CD1c-positive myeloid dendritic cell (primary cell): ENCODE data around the gene TENT5A.
A peak's percentile ranks its signal among the peaks of the same experiment; 100 is the strongest.
"Not testable (repeated sequence)": the region's sequence is repeated elsewhere in the genome, so short reads cannot be mapped to it uniquely, and the experiment has no call there.

Experiments used
- DNase-seq: peaks from one replicate; pipeline ENCODE4 v3.0.0-alpha.2; 2016; ENCODE audit errors: extremely low spot score

Gene TENT5A

DNA sequence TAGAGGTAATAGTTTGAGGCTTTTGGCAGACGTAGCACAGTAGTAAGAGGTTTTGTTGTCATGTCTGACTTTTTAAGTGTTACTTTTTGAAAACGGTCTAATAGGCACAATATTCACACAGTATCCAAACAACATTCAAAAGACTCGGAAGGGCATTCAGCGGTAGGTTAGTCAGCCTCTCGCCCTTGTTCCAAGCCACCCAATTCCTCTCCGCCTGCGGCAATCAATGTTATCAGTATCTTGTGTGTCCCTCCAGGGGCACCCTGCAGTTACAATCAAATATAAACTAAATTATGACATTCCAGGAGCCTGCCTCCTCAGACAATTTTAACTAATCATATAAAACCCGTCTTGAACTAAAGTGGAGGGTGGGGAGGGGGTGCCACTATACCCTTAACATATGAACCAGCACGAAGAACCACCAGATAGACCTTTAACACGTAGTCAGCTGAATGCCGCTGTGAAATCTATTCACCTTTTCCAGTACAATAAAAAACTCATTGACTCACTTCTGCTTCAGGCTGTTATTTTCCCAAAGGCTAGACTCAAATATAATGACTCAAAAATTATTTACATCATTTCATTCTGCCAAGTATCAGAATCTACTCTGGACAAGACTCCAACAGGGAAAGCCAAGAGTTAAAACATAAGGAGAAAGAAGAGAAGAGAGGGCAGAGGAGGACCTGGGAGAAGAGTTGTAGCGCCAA, 1.6 kb downstream of the TENT5A start:
- peak; percentile 9 for DNase-seq

DNA sequence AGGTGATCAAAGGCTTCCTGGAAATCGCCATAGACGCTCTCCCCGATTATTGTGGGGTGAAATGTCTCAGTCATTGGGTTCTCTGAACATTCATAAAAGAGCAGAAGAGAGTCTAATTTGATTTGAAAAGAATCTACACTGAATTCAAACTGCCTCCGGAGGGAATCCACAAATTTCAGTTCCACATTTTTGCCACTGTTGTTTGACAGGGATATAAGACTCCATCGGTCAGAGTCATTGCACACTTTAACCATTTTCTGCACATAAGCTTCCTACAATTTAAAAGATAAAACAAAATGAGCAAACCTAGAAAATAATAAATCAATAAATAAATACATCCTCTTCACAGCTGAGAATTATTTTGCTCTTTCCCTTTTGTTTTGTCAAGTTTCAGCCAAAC, 2.3 kb downstream of the TENT5A start:
- DNase-seq: peak; percentile 56

GRCh38 chr6:81749707-81750106, 2.8 kb downstream of the TENT5A start:
- peak; percentile 29 for DNase-seq

- DNase-seq: peak; percentile 29
These were observed 3.5 kb downstream of the TENT5A start for GRCh38 chr6:81748994-81749393.

GRCh38 chr6:81747327-81747726, 5.2 kb downstream of the TENT5A start:
- DNase-seq: no peak

DNA sequence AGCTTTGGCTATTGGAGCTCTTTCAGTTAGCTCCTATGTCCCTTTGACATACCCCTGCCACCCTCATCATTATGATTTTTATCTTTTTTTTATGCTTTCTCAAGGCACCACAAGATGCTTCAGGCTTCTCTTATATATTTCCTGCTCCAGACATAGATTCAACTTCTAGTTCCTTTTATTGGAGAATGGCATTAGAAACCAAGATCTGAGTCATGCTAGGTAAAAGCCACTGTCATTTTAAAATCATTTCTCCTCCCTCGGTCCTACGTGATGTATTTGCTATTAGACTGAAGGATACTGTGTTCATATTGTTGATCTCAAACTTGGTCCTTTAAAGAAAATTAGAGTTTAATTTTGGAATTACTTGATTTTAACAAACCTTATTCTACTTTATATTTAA, 8.3 kb downstream of the TENT5A start:
- peak; percentile 53 for DNase-seq

GRCh38 chr6:81743649-81744048, 8.8 kb downstream of the TENT5A start:
- no peak for DNase-seq

GRCh38 chr6:81741689-81742088, 10.8 kb downstream of the TENT5A start:
- no peak for DNase-seq

DNA sequence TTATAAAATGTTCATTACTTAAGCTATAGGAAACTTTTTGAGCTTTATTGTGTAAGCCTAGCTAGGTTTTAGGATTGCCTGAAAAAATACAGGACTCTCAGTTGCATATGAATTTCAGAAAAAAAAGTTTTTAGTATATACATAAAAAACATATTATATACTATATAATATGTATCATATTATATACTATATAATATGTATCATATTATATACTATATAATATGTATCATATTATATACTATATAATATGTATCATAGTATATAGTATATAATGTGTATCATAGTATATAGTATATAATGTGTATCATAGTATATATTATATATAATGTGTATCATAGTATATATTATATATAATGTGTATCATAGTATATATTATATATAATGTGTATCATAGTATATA, 11.9 kb downstream of the TENT5A start:
- not testable (repeated sequence) for DNase-seq

DNA sequence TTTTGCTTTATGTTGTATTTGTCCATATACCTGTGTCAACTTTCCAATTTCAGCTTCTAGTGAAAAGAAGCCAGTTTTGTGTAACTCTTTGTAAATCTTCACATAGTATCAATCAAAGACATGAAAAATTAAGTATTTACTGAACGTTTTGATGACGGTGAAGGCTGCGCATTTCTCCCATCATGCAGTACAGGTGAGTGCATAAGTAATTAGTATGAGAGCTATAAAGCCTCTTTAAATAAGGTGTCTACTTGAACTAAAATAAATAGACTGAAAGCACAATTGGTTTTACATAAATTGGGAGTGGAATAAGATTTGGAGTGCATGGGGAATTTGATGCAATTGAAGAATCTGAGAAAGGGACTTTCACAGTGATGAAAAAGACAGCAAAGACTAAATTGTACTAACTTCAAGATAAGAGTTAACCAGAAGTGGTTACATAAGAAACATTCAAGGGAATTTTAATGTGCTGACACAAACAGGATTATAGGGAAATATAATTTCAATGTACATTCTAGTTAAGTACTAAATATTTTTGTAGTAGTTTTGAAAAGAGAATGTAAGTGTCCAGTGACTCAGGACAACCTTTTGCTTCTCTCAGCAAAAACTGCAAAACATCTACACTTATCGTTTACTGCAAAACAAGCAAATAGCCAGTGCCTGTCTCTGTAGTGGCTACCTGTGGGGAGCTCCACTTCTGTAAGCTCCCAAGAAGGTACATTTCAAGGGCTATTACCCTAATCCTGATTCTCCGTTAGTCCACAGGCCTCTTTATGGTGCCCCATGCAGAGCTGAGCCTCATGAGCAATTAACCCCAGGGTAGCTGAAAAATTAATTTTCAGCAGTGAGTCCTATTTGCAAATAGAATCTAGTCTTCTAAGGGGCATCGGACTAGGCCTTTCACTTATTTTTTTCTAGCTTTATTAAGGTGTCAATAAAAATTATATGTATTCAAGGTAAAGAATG, 13.0 kb downstream of the TENT5A start:
- no peak for DNase-seq

GRCh38 chr6:81736428-81736827, 16.1 kb downstream of the TENT5A start:
- DNase-seq: no peak

- no peak for DNase-seq
These were observed 16.6 kb downstream of the TENT5A start for GRCh38 chr6:81735756-81736380.

- no peak for DNase-seq
These were observed 17.9 kb downstream of the TENT5A start for GRCh38 chr6:81734500-81735150.

DNA sequence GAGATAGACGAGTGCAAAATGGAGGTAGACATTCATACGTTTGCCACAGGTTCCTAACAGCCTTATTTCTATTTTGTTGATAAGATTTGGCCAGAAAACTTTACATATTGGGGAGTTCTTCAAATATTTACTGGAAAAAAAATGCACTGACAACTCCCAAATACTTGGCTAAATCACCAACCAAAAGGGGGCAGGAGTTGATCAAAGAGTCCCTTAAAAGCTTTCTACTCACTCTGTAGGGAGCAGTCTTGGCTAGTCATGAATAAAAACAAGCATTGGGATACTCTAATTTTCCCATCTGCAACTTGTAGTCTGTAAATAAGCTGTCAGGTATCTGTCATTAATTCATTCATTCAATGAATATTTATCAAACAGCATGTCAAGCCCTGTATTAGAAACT, 18.4 kb downstream of the TENT5A start:
- DNase-seq: peak; percentile 24

DNA sequence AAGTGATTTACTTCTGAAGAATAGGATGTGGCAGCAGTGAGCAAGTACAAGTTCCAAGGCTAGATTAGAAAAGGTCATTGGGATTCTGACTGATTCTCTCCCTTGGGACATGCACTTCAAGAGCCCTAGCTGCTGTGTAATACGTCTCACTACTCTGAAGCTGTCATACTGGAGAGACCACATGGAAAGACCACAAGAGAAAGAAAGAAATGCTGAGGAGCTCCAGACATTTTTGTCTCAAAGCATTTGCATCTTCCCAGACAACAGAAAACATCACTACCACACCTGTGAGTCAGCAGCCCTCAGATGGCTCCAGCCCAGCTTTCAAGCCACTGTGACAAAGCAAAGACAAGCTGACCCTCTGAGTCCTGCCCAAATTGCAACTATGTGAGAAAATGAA, 20.7 kb downstream of the TENT5A start:
- DNase-seq: no peak

DNA sequence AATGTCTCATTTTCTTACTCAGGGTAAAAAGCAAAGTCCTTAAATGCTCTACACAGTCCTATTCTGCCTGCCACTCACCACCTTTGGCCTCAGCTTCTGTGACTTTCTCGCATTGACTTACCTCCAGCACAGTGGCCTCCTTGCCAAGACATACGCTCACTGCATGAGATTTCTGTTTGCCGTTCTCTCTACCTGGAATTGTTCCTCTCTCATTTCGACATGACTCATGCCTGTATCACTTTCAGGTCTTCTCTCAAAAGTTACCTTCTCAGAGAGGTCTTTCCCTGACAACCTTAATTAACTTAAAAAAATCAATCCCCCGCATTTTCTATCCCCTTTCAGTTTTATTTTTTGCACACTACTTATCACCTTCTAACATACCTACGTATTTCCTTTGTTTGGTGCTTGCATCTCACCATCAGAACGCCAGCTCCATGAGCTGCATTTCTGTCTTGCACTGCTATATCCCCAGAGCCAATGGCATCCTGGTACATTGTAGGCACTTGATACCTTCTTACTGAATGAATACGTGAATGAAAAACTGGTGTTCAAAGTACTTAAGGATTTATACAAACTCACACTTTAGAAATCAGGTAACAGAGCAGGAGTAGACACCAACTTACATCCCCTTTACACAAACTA, 24.5 kb downstream of the TENT5A start:
- DNase-seq: no peak

DNA sequence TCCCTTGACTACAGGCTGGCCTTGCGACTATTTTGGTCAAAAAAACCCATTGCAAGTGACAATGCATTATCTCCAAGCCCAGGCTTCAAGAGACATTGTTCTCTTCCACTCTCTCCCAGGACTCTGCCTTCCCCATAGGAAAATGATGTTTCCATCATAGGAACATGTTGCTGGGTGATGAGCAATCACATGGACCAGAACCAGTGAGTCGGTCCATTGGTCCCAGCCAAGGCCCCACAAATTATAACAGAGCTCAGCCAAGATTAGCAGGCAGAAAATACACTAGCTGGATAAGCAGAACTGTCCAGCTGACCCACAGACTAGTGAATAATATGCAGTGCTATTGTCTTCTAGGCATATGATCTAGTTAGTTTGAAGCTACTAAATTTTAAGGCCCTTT, 27.4 kb downstream of the TENT5A start:
- no peak for DNase-seq

GRCh38 chr6:81722506-81723223, 29.8 kb downstream of the TENT5A start:
- no peak for DNase-seq

DNA sequence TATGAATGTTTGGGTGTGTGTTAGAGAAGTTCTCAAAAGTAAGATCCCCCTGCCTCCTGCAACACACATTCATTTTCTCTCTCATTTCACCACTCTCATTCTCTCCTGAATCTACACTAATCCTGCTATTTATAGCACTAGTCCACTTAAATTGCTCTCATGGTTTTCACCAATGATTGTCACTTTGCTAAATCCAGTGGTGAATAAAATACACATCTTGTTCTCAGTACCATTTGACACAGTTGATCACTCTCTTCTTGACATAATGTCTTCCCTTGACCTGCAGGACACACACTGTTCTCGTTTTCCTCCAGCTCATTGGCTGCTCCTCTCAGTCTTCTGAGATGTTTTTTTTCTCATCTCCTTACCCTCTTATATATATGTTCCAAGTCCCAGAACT, 32.1 kb downstream of the TENT5A start:
- no peak for DNase-seq

- DNase-seq: no peak
These were observed 34.4 kb downstream of the TENT5A start for GRCh38 chr6:81718126-81718525.

GRCh38 chr6:81714684-81715083, 37.8 kb downstream of the TENT5A start:
- DNase-seq: no peak
